ENCODE measurements around the gene DMRTA2.

DNA sequence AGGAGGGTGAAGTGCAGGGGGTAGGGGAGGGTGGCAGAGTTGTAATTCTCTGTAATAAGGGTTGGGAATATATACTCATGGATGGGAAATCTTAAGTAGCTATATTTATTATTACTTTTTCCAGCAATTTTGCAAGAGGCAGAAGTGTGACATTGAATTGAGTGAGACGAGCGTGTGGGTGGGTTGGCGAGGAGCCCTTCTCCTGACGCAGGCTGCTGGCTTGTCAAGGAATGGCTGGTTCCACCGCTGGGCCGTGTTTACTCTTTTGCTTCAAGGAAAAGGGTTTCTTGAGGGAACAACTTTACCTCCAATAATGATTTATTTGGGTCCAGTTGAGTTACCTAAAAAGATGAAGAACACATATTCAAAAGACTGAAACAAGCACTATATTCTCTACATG is 17.9 kb upstream of the DMRTA2 start:
- no peak for TF ChIP-seq CTCF (IDR thresholded peaks at IDR 0.05)
- no peak for TF ChIP-seq POLR2A (IDR thresholded peaks at IDR 0.05)

Measured in heart left ventricle (tissue), 13 donors.